GM23338 (cell line): ENCODE measurements around the gene FRYL.

Experiments
- CREB1 ChIP-seq: fragments of 250-450 bp; sonication (Bioruptor Pico); IDR thresholded peaks from 2 replicates; pipeline ENCODE4 v1.5.0; 2020; ENCODE audit warnings: low read depth, mild to moderate bottlenecking, moderate library complexity
- CTCF ChIP-seq, 2 experiments: fragments of 200-600 bp in 1 of 2; sonication (generic) in 1 of 2; conservative IDR thresholded peaks; 2 replicates each; pipeline versions ENCODE4 v1.5.1 to v1.6.1; 2016 to 2017; ENCODE audit warnings: antibody characterized with exemption in 2 of 2, low read depth in 2 of 2, mild to moderate bottlenecking in 2 of 2, moderate library complexity in 1 of 2
- EZH2 ChIP-seq: fragments of 200-600 bp; sonication (generic); IDR thresholded peaks from one replicate; pipeline ENCODE4 v1.8.0; 2017; ENCODE audit warnings: antibody characterized with exemption, mild to moderate bottlenecking, low read depth; ENCODE audit not compliant: unreplicated experiment
- JUNB ChIP-seq: IDR thresholded peaks from one replicate; pipeline ENCODE4 v1.6.1; 2016; ENCODE audit warnings: antibody characterized with exemption; ENCODE audit not compliant: unreplicated experiment
- POLR2AphosphoS5 ChIP-seq: IDR thresholded peaks from 2 replicates; pipeline ENCODE4 v1.6.1; 2016; ENCODE audit warnings: antibody characterized with exemption, low read depth
- STAT1 ChIP-seq: IDR thresholded peaks from one replicate; pipeline ENCODE4 v1.6.1; 2016; ENCODE audit warnings: antibody characterized with exemption; ENCODE audit not compliant: unreplicated experiment
- TF ChIP-seq, protein P1 (sequence below): IDR thresholded peaks from one replicate; pipeline ENCODE4 v1.6.1; 2018; ENCODE audit warnings: antibody characterized with exemption; ENCODE audit not compliant: unreplicated experiment

DNA sequence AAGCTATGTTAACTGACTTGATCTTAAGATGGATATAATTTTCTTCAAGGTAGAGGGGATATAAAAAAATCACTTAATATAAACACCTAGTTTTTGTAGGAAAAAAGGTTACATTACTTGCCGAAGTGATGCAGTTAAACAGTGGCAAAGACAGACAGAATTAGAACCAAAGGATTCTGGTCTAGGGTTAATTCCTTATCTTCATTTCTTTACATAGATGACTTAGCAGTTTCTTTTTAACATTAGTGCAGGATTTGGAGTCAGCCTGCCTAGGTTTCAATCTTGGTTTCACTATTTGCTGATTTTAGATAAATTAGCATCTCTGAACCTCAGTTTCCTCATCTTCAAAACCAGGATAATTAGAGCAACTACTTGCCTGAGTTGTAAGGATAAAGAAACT, 275.7 kb downstream of the FRYL start:
- TF ChIP-seq CTCF (conservative IDR thresholded peaks at IDR 0.05; ENCODE audit: low read depth in 2 of 2) = no peak
- TF ChIP-seq EZH2 = no peak
- no peak for TF ChIP-seq JUNB
- no peak for TF ChIP-seq POLR2AphosphoS5
- TF ChIP-seq, protein P1, sequence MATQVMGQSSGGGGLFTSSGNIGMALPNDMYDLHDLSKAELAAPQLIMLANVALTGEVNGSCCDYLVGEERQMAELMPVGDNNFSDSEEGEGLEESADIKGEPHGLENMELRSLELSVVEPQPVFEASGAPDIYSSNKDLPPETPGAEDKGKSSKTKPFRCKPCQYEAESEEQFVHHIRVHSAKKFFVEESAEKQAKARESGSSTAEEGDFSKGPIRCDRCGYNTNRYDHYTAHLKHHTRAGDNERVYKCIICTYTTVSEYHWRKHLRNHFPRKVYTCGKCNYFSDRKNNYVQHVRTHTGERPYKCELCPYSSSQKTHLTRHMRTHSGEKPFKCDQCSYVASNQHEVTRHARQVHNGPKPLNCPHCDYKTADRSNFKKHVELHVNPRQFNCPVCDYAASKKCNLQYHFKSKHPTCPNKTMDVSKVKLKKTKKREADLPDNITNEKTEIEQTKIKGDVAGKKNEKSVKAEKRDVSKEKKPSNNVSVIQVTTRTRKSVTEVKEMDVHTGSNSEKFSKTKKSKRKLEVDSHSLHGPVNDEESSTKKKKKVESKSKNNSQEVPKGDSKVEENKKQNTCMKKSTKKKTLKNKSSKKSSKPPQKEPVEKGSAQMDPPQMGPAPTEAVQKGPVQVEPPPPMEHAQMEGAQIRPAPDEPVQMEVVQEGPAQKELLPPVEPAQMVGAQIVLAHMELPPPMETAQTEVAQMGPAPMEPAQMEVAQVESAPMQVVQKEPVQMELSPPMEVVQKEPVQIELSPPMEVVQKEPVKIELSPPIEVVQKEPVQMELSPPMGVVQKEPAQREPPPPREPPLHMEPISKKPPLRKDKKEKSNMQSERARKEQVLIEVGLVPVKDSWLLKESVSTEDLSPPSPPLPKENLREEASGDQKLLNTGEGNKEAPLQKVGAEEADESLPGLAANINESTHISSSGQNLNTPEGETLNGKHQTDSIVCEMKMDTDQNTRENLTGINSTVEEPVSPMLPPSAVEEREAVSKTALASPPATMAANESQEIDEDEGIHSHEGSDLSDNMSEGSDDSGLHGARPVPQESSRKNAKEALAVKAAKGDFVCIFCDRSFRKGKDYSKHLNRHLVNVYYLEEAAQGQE = no peak
- TF ChIP-seq STAT1 = no peak
- TF ChIP-seq CREB1 (CRISPR knock-in tag) = no peak
